DMS153 treated with DMSO at 0.1 percent for 48 hours (cell line): ENCODE measurements around the gene HEMGN.
"Not testable (repeated sequence)": the region's sequence is repeated elsewhere in the genome, so short reads cannot be mapped to it uniquely, and the experiment has no call there.

ENCODE experiments used
- DNase-seq: peaks from one replicate; lab custom pipeline; 2025; ENCODE audit not compliant: unreplicated experiment; lab: John Stamatoyannopoulos, UW

The HEMGN gene, protein sequence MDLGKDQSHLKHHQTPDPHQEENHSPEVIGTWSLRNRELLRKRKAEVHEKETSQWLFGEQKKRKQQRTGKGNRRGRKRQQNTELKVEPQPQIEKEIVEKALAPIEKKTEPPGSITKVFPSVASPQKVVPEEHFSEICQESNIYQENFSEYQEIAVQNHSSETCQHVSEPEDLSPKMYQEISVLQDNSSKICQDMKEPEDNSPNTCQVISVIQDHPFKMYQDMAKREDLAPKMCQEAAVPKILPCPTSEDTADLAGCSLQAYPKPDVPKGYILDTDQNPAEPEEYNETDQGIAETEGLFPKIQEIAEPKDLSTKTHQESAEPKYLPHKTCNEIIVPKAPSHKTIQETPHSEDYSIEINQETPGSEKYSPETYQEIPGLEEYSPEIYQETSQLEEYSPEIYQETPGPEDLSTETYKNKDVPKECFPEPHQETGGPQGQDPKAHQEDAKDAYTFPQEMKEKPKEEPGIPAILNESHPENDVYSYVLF

DNA sequence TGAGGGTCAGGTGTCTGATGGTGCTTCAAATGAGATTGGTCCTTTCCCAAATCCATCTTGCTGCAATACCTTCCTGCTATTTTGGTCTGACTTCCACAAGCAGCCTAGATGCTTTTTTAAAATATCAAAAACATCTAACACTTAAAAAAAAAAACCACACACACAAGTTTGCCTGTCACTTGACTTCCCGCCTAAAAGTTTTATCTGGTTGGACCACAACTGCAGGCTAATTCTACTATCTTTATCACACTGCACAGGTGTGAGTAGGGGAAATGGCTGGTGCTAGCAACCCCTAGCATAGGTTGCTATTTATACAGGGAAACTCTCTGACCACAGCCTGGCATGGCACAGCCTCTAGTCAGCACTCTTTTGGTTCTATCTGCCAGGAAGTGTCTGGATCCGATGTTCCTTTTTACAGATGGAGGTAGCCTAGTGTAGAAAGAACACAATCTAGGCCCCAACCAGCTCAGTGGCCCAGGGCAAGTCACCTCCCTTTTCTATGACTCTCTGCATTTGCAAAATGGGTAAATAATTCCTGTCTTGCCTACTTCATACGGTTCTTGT is at the start of gene HEMGN:
Gene HEMGN, minus strand, starts transcription at position 92 of the 564 bp plus-strand sequence. Its CDS starts 36 bp downstream, at position 56.
- DNase-seq = no peak

DNA sequence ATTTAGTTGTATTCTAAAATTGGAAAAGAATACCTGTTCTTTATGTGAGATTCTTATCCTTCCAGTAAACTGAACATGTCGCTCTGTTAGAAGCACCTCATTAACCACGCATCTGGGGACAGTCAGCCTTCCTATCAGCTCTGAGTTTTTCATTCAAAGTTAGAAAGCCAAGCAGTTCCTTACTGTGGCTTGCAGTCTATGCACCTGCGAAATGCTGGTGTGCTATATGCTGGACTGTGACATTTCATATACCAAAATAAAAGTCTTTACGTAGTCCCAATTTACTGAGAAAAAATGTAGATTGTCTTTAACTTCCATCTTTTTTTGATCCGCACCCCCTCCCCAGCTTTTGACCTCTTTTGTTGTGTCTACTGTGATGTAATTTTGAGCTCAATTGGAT is 49.5 kb upstream of the HEMGN start:
- DNase-seq = no peak

DNA sequence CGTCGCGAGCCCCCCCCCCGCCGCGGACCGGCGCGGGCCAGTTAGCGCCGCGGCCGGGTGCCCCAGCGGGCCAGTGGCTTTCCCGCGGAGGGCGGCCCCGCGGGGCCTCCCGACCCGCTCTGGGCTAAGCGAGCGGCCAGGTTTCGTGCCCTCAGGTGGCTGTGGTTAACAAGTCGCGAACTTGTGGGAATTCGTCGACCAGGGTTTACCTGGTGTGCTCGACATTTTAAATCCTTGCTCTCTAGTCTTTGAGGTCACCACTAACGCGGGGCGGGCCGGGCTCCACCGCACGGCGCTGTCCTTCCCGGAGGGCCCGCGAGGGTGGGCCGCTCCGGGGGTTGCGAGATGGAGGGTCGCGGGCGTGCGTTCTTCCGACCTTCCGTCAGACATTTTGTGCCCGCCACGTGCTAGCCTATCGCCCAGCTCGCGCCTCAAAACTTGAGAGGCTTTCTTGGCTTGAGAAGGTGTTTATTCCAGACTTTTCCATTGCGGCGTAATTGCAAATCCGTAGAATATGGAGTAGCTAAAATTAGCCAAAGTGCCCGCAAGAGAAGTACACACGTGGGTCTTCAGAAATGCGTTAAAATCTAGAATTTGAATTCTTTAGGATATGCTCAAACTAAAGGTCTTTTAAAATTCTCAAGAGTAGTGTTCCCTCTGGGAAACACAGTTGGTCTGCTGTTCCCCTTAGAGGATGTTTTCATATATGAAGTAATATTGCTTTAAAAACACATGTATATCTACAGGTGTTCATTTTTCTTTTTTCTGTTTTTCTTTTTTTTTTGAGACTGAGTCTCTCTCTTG is 47.3 kb upstream of the HEMGN start:
- DNase-seq = no peak

DNA sequence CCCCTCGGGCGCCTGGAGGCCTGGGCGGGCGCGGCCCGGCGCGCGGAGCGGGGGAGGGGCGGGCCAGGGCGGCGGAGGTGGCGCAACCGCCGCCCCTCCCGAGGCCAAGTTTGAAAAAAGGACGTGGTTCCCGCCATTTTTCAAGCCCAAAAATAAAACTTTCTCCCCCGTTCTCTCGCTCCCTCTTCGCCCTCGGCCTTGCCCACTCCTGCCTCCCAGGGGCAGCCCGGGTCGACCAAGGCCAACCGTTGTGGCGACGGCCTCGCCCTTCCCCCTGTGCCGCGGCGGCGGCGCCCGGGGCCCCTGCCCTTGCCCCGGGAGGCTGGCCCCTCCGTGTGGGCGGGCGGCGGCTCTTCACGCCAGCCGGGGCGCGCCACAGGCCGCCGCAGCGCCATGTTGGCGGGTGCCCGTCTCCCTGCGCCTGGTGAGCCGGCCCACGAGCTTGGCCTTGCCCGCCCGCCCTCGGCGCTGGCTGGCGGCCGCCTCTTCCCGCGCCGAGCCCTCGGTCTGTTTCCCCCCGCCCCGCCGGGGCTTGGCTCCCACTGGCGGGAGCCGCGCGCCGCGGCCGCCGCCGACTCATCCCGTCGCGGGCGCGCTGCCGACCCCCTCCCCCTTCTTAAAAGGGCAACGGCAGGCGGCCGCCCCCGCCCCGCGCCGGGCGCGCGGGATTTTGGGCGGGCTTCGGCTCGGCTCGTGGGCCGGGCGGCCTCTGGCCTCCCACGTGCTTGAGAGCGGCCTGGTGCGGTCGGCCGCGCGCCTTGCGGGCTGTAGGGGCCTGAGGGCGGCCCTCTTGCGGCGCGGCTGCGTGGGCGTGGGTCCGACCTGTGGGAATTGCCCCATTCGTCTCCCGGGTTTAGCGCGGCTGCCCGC is 46.5 kb upstream of the HEMGN start:
- DNase-seq = peak; percentile 42

DNA sequence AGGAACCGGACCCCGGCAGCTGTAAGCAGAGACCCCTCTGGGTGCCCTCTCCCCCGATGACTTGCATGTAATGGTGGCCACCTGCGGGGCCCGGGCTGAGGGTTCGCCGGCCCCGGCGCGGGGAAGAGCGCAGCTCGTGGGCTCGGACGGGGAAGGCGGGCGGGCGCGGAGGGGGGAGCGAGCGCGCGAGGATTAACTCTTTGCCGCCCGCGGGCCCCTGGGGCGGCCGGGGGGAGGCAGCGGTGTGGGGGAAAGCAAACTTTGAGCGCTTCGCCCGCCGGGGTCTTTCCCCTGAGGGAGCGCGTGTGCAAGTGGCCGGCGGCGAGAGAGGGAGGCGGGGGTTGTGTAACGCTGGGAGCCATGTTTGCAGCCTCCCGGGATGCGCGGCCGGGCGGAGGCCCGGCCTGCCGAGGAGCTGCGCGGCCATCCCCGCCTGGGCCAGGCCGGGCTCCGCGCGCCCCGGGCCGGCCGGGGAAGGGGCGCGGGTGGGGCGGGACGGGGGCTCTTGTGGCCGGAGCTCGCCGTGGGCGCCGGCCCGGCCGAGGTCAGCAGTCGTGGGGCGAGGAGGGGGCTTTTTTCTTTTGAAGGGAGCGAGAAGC is 45.7 kb upstream of the HEMGN start:
- DNase-seq = no peak

DNA sequence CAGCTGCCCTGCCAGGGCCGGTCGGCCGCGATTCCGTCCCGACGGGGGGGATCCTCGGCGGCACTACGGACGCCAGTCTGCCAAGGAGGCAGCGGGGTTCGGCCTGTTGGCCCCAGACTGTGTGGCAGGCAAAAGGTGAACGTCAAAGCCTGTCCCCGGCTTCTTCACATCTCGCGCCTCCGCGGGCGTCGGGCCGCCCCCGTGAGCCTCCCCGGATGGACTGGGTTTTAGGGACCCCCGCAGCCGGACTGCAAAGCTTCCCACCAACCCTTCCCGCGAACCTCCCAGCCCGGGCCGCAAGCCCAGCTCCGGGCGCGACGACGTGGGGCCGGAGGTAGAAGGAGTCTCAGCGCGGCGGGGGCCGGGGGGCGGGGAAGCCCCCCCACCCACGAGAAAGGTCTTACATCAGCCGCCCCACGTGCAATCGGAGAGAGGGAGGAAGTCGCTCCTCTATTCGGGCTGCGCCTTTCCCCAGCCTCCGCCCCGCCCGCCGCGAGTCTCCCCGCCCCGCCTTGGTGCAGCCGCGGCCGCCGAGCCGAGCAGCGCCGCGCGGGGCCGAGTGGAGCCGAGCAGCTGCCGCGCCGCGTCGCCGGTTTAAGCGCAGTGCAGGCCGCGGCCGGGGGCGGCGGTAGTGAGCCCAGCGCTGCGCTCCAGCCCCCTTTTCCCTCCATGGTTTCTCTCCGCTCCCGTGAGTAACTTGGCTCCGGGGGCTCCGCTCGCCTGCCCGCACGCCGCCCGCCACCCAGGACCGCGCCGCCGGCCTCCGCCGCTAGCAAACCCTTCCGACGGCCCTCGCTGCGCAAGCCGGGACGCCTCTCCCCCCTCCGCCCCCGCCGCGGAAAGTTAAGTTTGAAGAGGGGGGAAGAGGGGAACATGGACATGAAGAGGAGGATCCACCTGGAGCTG is 45.0 kb upstream of the HEMGN start, which contains the start of gene ANP32B:
Gene ANP32B, plus strand, starts transcription at position 659 of the 906 bp plus-strand sequence. Its CDS starts 215 bp downstream, at position 874.
- DNase-seq = peak; percentile 68

DNA sequence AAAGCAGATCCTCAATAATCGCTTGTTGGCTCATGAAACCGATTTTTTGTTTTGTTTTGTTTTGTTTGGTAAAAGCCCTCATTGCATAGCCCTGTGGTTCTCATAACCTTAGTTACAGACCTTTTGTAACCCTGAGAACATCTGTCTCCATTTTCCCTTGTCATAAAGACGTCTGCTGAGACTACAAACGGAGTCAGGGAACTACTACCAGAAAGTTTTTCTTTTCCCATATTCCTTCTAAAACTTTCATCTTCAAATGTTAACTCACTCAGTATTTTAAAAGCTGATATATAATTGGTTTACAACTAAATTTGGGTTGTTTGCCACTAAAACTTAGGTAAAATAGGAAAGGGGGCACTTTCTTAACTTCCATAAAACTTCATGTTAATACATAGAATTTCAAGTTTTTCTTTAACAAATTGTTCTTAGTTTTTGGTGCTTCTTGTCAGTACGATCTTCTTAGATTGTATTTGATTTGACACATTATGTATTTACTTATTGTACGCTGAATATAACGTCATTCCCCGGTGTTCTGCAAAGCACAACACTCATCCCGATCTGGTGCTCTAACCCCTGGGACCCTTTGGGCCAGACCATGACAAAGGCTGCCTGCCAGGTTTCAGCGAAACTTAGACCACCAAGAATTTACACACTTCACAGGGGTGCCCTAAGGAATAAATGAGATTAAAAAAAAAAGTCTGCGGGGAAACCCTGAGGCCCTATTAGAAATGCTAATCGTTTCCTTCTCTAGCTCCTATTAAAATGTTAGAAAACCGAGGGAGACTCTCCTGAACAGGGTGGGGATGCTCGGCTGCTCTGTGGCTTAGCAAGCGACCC is 44.1 kb upstream of the HEMGN start:
- DNase-seq = no peak

DNA sequence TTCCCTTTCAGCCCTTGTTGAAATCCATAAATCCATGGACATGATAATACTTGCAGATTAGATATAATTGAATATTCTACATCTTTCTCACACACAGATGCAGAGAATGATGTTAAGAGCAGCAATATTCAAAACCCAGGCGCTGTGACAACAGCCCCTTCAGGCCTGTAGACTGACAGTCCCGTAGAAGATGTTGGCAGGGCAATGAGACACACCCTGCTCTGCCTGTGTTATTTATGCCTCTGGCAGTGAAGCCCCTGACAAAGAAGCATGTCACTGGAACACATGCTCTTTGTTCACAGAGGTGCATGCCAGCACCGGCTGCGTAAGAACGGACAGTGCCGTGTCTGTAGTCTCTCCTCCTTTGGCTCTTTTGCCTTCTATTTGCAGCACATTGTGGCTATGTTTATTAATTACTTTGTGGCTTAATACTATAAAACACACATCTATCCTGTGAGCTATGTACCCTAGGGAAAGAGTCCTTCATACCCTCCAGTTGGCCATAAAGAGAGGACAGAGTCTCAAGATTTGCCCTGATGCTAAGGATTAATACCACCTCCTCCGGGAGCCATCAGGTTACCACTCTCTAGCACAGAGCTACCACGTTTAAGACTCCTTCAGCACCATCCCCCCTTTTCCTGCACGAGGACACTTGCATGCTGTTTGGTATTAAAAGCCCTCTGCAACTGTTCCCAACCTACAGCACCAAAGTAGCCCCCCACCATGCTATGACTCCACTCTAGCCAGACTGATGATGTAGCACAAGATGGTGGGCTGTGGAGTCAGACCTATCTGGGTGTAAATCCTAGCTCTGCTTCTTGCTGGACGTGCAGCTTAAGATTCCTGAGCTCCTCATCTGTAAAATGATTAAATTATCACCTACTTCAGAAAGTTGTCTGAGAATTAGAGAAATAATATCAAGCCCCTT is 43.2 kb upstream of the HEMGN start:
- no peak for DNase-seq

DNA sequence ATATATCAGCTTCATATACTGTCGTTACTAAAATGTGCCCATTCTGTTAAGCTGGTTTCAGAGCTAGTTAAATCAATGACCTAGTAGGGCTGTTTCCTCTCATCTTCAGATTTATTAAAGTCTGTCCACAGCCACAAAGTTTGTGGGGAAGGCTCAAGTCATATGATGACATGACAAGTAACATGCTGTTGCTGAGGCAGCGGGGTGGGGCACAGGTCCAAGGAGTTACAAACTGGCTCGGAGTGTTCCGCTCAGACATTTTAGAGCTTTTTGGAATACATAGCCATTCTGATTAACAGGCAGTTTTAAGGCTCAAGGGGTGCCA is 42.5 kb upstream of the HEMGN start:
- no peak for DNase-seq

DNA sequence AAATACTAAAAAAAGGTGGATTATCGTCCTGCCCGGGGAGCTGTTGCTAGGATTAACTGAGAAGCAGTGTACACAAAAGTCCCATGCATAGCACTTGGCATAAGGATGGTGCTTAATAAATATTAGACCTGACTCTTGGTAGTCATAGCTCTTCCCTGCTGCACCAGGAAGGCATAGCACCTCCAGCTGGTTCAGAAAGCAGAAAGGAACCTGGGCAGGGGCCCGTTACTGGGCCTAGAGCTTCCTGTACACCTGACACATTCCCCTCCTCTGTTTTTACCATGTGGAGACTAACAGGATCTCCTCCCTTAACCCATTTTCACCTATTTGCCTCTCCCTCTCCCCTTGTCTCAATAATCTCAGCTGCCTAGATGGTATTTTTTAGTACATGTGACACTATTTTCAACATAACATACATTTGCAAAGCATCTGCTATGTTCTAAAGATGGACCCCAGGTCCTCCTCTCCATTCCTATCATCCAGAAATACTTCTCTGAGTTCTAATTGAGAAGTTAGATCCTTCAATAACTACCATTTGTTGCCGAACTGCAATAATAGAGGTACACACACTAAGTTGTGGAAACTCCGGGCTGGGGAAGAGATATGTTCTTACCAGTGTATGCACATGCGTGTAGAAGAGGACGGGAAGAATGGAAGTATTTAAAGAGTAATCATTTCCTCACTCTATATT is 42.0 kb upstream of the HEMGN start:
- DNase-seq = no peak

DNA sequence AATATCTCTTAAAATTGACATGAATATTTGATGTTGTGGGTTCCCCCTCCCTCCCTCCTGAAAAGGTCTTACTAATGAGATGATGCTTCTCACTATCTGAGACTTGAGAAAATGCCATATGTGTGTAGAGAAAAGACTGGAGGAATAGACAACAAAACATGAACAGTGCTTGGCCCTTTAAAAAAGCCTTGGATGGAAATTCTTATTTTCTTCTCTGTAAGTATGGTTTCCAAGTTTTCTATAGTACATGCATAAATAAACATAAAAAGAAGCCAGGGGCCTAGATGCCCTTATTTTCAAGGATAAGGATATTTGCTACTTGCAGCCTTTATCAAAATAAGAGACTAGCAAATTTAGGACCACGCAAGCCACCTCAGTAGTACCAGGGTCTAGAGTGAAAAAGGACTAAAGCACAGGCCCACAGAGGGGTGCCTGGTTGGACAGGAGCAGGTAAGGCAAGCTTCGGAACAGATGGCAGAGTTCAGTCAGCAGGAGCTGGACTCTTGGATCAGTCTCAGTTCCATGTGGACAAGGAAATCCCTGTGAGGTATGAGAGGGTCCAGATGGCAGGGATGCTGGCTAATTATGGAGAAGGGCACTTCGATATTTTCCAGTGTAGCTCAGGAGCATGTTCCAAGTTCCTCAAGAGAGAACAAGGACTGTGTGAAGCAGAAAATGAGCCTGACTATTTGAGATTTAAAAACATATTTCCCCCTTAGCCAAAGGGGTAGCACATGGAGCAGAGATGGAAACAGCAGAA is 40.6 kb upstream of the HEMGN start:
- DNase-seq = no peak

DNA sequence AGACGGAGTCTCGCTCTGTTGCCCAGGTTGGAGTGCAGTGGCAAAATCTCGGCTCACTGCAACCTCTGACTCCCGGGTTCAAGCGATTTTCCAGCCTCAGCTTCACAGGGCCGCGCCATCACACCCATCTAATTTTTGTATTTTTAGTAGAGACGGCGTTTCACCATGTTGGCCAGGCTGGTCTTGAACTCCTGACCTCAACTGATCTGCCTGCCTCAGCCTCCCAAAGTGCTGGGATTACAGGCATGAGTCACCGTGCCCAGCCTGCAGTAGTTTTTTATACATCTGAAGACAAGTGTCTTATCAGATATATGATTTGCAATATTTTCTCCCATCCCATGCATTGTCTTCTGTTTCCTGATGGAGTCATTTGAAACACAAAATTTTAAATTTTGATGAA is 38.7 kb upstream of the HEMGN start:
- not testable (repeated sequence) for DNase-seq

DNA sequence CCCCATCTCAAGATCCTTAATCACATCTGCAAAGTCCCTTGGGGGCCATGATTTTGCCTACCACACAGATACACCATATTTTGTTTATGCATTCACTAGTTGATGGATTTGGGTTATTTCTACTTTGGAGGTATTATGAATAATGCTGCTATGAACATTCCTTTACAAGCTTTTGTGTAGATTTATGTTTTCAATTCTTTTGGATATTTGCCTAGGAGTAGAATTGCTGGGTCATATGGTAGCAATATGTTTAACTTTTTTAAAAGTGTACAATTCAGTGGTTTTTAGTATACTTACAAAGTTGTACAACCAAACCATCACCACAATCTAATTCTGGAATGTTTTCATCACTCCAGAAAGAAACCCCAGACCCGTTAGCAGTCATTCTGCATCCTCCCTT is 37.4 kb upstream of the HEMGN start:
- DNase-seq = no peak

DNA sequence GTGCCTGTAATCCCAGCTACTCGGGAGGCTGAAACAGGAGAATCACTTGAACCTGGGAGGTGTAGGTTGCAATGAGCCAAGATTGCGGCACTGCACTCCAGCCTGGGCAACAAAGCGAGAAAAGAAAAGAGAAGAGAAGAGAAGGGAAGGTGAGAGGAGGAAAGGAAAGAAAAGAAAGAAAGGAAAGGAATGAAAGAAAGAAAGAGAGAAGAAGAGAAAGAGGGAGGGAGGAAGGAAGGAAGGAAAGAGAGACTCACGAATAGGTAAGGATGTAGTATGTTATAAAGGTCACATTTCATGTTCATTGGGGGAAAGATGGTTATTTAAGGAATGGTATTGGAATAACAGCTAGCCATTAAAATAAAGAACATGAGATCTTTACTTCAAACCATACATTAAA is 34.8 kb upstream of the HEMGN start:
- DNase-seq = no peak

DNA sequence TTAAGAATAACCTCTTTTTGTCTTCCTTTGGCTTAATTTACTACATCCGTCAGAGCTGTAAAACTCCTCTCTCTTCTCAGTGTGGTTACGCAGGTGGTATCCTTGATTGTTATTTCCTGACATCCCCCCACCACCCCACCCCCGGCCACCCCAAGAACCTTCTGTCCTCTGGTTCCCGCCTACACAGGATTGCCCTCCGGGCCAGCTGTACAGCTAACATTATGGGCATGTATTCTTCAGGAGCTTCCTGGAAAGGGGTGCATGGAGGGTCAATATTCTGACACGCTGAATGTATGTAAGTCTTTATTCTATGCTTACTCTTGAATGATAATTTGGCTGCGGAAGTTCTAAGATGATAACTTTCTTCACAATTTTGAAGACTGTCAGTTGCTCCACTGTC is 32.2 kb upstream of the HEMGN start:
- DNase-seq = no peak

DNA sequence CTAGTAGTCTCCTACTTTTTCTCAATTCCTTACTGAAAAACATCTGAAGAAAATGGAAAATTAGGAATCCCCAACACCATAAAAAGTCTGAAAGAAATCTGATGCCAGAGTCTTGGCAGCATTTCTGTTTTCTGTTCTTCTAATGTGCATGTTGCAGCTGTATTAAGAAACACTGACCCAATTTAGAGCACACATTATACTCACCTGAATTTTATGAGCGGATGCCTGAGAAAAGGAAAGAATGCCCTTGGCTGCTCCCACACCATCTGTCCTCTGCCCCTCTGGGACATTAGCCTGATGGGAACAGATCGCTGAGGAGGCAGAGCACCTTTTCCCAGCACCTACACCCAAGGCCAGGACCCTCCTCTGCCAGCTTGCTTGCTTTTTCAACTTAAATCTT is 31.0 kb upstream of the HEMGN start:
- DNase-seq = no peak
